Coronary artery (tissue), 2 donors: Measurements from ENCODE around the gene TRAPPC11.
"Not testable (repeated sequence)": the region's sequence is repeated elsewhere in the genome, so short reads cannot be mapped to it uniquely, and the experiment has no call there.

Source experiments
- DNase-seq: peaks from one replicate; pipeline ENCODE4 v3.0.0-alpha.2; 2017; ENCODE audit warnings: low spot score
- H3K27ac ChIP-seq, 2 donors: fragments of 200-600 bp; sonication (generic); one replicate each; pipeline ENCODE4 v1.5.1; 2016 to 2019
- H3K4me3 ChIP-seq: fragments of 200-600 bp; sonication (generic); 2 replicates; pipeline ENCODE4 v1.5.1; 2016; ENCODE audit warnings: mild to moderate bottlenecking, moderate library complexity
- CTCF ChIP-seq: fragments of 200-600 bp; sonication (generic); IDR thresholded peaks from one replicate; pipeline ENCODE4 v1.5.1; 2019; ENCODE audit warnings: antibody characterized with exemption

The TRAPPC11 gene

GRCh38 chr4:183618681-183619080 is 40.4 kb upstream of the TRAPPC11 start:
- Histone ChIP-seq H3K27ac (no peak overlapping the region), H3K4me3 (no peak overlapping the region)
- DNase-seq = no peak
- no peak for TF ChIP-seq CTCF

GRCh38 chr4:183620421-183620820 is 38.7 kb upstream of the TRAPPC11 start:
- H3K4me3 ChIP-seq = no peak overlapping the region
- DNase-seq = no peak
- no peak overlapping the region for H3K27ac ChIP-seq
- no peak for TF ChIP-seq CTCF

GRCh38 chr4:183621875-183622274 is 37.2 kb upstream of the TRAPPC11 start:
- Histone ChIP-seq H3K27ac (no peak overlapping the region), H3K4me3 (no peak overlapping the region)
- no peak for TF ChIP-seq CTCF
- no peak for DNase-seq

- H3K4me3 ChIP-seq = no peak overlapping the region
- TF ChIP-seq CTCF = no peak
- no peak for DNase-seq
- no peak overlapping the region for H3K27ac ChIP-seq
Observed at GRCh38 chr4:183624548-183624947, 34.5 kb upstream of the TRAPPC11 start.

- TF ChIP-seq CTCF = no peak
- Histone ChIP-seq H3K27ac (no peak overlapping the region), H3K4me3 (no peak overlapping the region)
- no peak for DNase-seq
Observed at GRCh38 chr4:183626168-183626567, 32.9 kb upstream of the TRAPPC11 start.

- H3K4me3 ChIP-seq, H3K27ac ChIP-seq, DNase-seq: not testable (repeated sequence)
Observed at GRCh38 chr4:183627286-183627685, 31.8 kb upstream of the TRAPPC11 start.

- DNase-seq = no peak
- Histone ChIP-seq H3K27ac (no peak overlapping the region), H3K4me3 (no peak overlapping the region)
- TF ChIP-seq CTCF = no peak
Observed at GRCh38 chr4:183627979-183628588, 31.0 kb upstream of the TRAPPC11 start.
